HL-60 (cell line): ENCODE results near the gene KDELR1.

ENCODE experiments used
- DNase-seq, 2 experiments: peaks; one replicate each; pipeline ENCODE4 v3.0.0-alpha.2; 2010 to 2020; ENCODE audit warnings: low read depth in 1 of 2, low spot score in 1 of 2
- H3K27ac ChIP-seq: fragments of 250-450 bp; sonication (Bioruptor Pico); replicated peaks from 2 replicates; pipeline ENCODE4 v1.5.1; 2020; ENCODE audit warnings: mild to moderate bottlenecking, moderate library complexity
- H3K27me3 ChIP-seq: fragments of 250-450 bp; sonication (Bioruptor Pico); 2 replicates; pipeline ENCODE4 v1.5.1; 2021; ENCODE audit warnings: mild to moderate bottlenecking, moderate library complexity; ENCODE audit not compliant: insufficient read depth, poor library complexity, severe bottlenecking
- H3K4me3 ChIP-seq: replicated peaks from 2 replicates; pipeline ENCODE4 v1.5.1; 2011; ENCODE audit warnings: mild to moderate bottlenecking, control low read depth, low read length; ENCODE audit not compliant: insufficient read depth
- CTCF ChIP-seq: IDR thresholded peaks from one replicate; pipeline ENCODE4 v1.5.1; 2011; ENCODE audit warnings: low read length, control low read depth, inconsistent platforms; ENCODE audit not compliant: insufficient read depth
- GABPA ChIP-seq: IDR thresholded peaks from 2 replicates; pipeline ENCODE4 v1.6.1; 2012; ENCODE audit warnings: low read depth
- POLR2AphosphoS5 ChIP-seq: IDR thresholded peaks from 2 replicates; pipeline ENCODE4 v1.6.1; 2012; ENCODE audit warnings: low read depth
- REST ChIP-seq: IDR thresholded peaks from 2 replicates; pipeline ENCODE4 v1.6.1; 2012; ENCODE audit warnings: low read depth; ENCODE audit not compliant: insufficient replicate concordance
- SPI1 ChIP-seq: IDR thresholded peaks from 2 replicates; pipeline ENCODE4 v1.6.1; 2012; ENCODE audit warnings: low read depth, mild to moderate bottlenecking, borderline replicate concordance

Gene KDELR1

GRCh38 chr19:48364598-48365348 is 26.6 kb downstream of the KDELR1 start:
- Histone ChIP-seq H3K27me3 (no peaks in the 10 kb centered on the region), H3K4me3 (peak overlapping the region; percentile 31), H3K27ac (peak overlapping the region; percentile 91)
- TF ChIP-seq SPI1 (no peak), POLR2AphosphoS5 (no peak), GABPA (no peak), REST (no peak), CTCF (no peak)
- no peak for DNase-seq

GRCh38 chr19:48363810-48364597 is 27.3 kb downstream of the KDELR1 start, which contains the start of the genes SYNGR4 and TMEM143:
TSS of gene SYNGR4 (plus strand) at chr19:48364367. CDS start at chr19:48365843, 1,476 bp downstream.
TSS of gene TMEM143 (minus strand) at chr19:48363940. CDS start at chr19:48363920, 20 bp downstream.
- peak; percentile 99 to 100 for DNase-seq
- no peak for TF ChIP-seq SPI1
- TF ChIP-seq CTCF, result no peak
- TF ChIP-seq POLR2AphosphoS5, result peak; percentile 67; the same call in 1 of the 2 replicates
- no peak for TF ChIP-seq GABPA
- peak within 1 kb of the TSS; percentile 65 for H3K4me3 ChIP-seq
- no peaks in the 10 kb centered on the region for H3K27me3 ChIP-seq
- peak within 1 kb of the TSS; percentile 91 for H3K27ac ChIP-seq

GRCh38 chr19:48363500-48363809 is 27.9 kb downstream of the KDELR1 start:
- no peak for DNase-seq
- H3K27me3 ChIP-seq, result no peaks in the 10 kb centered on the region
- H3K4me3 ChIP-seq, result peak overlapping the region; percentile 65
- no peak for TF ChIP-seq GABPA
- H3K27ac ChIP-seq, result peak overlapping the region; percentile 91

- peak; percentile 88 to 96 for DNase-seq
- no peak for TF ChIP-seq GABPA
- Histone ChIP-seq H3K4me3 (peak overlapping the region; percentile 65), H3K27ac (peak overlapping the region; percentile 91), H3K27me3 (no peaks in the 10 kb centered on the region)
These were observed 28.4 kb downstream of the KDELR1 start for GRCh38 chr19:48362716-48363499.

GRCh38 chr19:48361912-48362311 is 29.4 kb downstream of the KDELR1 start:
- TF ChIP-seq REST (no peak), GABPA (no peak), SPI1 (no peak), POLR2AphosphoS5 (no peak), CTCF (no peak)
- no peak for DNase-seq
- H3K27ac ChIP-seq, result no peak overlapping the region
- no peaks in the 10 kb centered on the region for H3K27me3 ChIP-seq
- H3K4me3 ChIP-seq, result no peak overlapping the region
